LNCaP clone FGC (cell line): ENCODE measurements around the gene LCN9.

Experiments used
- DNase-seq: peaks from one replicate; pipeline ENCODE4 v3.0.0-alpha.2; 2011; ENCODE audit warnings: low read depth
- H3K4me3 ChIP-seq: 2 replicates; pipeline ENCODE4 v1.5.1; 2011; ENCODE audit warnings: mild to moderate bottlenecking, low read depth, low read length, control low read depth
- CTCF ChIP-seq: IDR thresholded peaks from 2 replicates; pipeline ENCODE4 v1.5.1; 2012; ENCODE audit warnings: mild to moderate bottlenecking; ENCODE audit not compliant: control insufficient read depth, insufficient read depth; ENCODE audit errors: extremely low read depth

LCN9 gene

GRCh38 chr9:135698236-135698635, 35.1 kb downstream of the LCN9 start:
- no peak overlapping the region for H3K4me3 ChIP-seq
- no peak for DNase-seq
- TF ChIP-seq CTCF: no peak

- H3K4me3 ChIP-seq: no peak overlapping the region
- DNase-seq: no peak
- TF ChIP-seq CTCF: no peak
Measured at GRCh38 chr9:135698767-135699166, 35.7 kb downstream of the LCN9 start.

- no peak within 1 kb of the TSS for H3K4me3 ChIP-seq
- no peak for TF ChIP-seq CTCF
- no peak for DNase-seq
Measured at GRCh38 chr9:135699440-135699839, 36.3 kb downstream of the LCN9 start, which contains the start of gene SOHLH1. SOHLH1 (minus strand) TSS chr9:135699481; CDS start chr9:135699467, 14 bp downstream.

- TF ChIP-seq CTCF: no peak
- no peak for DNase-seq
Measured at GRCh38 chr9:135700525-135700924, 37.4 kb downstream of the LCN9 start.

GRCh38 chr9:135701067-135701958, 38.2 kb downstream of the LCN9 start:
- H3K4me3 ChIP-seq: no peak overlapping the region
- DNase-seq: no peak
- no peak for TF ChIP-seq CTCF

More at GRCh38 chr9:135700525-135700924, 37.4 kb downstream of the LCN9 start:
- no peak overlapping the region for H3K4me3 ChIP-seq

- TF ChIP-seq CTCF: peak; percentile 92
- no peak for DNase-seq
- H3K4me3 ChIP-seq: peak within 1 kb of the TSS; percentile 26; the same call in 1 of the 2 replicates
Measured at GRCh38 chr9:135701959-135702721, 39.0 kb downstream of the LCN9 start, which contains the start of gene KCNT1. KCNT1 (plus strand) TSS chr9:135702185; CDS start chr9:135702259, 74 bp downstream.
